NCI-H1436 treated with DMSO at 0.1 percent for 48 hours (cell line): ENCODE results near the gene NKAIN2.
"Not testable (repeated sequence)": the region's sequence is repeated elsewhere in the genome, so short reads cannot be mapped to it uniquely, and the experiment has no call there.

Experiments used
- DNase-seq: peaks from one replicate; lab custom pipeline; 2025; lab: John Stamatoyannopoulos, UW

The NKAIN2 gene

DNA sequence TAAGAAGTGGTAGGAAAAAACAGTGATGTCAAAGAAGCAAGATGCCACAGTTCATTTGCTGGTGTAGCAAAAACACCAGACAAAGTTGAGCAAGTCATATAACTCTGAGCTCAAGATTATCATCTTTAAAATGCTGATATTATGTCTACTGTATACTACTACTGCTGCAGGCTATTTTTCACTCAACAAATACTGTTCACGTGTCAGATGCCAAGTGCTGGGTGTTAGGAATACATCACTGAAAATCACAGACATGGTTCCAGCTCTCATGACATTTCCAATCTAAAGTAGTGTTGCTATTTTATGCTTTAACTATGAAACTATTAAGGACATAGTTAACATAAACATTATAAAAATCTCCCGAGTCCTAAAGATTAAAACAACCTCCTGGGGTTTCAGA lies 163.0 kb downstream of the NKAIN2 start:
- DNase-seq: no peak

DNA sequence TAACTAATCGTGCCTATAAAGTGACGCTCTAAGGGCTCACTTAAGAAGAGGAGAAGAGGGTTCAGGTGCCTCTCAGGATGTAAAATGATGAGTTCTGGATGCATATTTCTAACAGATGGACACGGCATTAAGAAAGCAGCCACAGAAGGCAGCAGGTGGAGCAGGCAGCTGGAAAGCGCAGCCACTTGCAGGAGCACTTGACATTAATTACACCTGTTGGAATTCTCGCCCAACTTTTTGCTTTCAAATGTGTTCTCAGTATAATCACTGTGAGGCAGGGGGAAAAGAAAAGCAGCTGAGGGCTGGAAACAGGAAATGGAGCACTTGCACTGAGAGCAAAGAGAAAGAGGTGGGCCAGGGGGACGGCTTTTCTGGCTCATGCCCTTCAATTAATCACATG lies 164.2 kb downstream of the NKAIN2 start:
- DNase-seq: peak; percentile 99

DNA sequence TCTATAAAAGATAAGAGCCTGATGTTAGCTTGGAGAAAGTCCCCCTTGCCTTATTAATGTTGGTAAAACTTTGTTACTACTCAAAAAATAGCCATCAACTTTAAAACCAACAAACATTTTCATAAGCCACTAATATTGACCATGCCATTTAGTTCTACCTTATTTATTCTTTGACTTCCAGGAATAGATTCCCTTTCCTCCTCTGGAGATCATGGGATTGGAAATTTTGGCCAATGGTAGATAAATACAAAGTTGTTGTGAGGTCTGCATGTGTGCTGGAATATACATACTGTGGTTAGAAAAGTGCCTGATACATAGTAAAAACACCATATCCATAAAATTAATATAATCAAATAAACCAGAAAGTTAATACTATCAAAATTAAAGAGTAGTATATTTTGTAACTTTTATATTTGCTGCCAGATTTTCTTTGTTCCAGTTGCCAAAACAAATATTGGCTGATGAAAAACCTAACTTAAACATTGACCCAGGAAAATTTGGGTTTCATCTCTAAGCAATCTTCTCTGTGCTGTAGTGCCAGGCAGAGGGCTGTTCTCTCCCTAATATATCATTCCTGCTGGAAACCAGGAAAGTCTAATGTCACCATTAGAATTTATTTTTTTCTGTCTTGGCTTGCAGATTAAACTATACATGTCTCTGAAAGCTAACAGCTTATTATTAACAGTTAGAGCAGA lies 169.1 kb downstream of the NKAIN2 start:
- DNase-seq: no peak

DNA sequence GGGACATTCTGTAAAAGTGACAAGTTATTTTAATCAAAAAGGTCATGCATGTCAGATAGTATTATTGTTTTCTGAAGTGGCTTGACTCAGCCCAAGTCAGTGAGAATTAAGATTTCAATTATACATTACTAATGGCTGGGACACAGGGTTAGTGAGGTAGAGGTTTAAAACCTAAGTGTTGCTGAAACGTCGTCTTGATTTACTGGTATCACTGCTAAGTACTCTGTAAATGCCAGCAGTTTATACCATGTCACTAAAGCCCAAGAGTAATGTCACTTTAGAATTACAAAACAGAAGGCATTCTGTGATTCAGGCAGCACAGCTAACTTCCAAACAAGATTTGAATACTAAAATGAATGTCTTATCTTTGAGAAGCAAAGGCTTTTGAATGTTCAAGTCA lies 176.6 kb downstream of the NKAIN2 start:
- no peak for DNase-seq

DNA sequence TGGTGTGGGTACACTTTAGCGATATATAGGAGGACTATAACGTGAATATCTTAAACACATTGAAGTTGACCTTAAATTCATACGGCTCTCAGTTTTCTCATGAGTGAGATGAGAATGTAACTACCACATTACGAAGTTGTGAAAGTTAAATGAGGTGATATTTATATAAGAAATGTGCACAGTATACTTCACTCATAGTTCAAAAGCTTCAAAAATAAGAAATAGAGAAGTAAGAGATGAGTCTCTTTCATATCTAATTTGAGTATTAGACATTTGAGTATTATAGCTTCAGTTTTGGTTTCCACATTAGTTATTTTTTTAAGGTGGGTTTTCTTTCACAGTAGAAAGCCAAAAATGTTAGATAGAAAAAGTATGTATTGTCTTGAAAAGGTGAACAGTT lies 183.3 kb downstream of the NKAIN2 start:
- no peak for DNase-seq

DNA sequence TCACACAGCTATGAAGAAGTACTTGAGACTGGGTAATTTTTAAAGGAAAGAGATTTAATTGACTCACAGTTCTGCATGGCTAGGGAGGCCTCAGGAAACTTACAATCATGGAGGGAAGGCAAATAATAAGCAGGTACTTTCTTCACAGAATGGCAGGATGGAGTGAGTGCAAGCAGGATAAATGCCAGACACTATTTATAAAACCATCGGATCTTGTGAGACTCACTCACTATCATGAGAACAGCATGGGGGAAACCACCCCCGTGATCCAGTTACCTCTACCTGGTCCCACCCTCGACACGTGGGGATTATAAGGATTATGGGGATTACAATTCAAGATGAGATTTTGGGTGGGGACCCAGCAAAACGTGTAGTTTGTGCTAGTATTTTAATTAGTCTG lies 186.3 kb downstream of the NKAIN2 start:
- DNase-seq: not testable (repeated sequence)

DNA sequence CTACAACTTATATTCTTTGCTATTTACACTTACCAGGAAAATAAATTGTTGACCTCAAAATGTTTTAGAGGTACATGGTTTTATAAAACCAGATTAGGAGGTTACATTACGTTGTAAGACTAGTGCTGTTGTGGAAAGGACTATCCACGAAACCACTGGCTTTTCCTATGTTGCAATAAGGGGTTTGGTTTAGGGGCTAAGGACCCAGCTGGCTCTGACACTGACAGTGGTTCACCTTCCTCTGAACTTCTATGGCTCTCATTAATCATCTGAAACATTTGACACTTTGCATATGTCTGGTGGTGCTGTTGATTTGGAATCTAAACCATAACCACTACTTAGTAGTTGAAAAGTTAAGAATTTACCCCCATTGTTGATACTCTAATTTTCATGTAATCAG lies 186.7 kb downstream of the NKAIN2 start:
- no peak for DNase-seq

DNA sequence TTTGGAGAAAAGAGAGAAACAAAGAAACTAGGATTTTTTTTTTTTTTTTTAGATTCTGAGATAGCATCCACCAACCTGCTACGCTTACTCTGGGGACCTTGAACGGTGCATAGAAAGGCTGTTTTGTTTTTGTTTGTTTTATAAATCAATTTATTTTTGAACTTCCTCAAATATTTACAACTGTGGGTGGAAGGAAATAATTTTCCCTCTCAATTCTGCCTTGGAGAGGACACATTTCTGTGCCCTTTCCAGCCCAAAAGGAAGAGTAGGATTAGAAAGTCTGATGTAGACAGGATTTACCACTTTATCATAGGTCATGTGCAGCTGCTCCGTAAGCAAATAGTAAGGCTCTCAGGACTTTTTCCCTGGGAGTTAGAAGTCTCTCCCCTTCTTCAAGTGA lies 190.5 kb downstream of the NKAIN2 start:
- DNase-seq: no peak

DNA sequence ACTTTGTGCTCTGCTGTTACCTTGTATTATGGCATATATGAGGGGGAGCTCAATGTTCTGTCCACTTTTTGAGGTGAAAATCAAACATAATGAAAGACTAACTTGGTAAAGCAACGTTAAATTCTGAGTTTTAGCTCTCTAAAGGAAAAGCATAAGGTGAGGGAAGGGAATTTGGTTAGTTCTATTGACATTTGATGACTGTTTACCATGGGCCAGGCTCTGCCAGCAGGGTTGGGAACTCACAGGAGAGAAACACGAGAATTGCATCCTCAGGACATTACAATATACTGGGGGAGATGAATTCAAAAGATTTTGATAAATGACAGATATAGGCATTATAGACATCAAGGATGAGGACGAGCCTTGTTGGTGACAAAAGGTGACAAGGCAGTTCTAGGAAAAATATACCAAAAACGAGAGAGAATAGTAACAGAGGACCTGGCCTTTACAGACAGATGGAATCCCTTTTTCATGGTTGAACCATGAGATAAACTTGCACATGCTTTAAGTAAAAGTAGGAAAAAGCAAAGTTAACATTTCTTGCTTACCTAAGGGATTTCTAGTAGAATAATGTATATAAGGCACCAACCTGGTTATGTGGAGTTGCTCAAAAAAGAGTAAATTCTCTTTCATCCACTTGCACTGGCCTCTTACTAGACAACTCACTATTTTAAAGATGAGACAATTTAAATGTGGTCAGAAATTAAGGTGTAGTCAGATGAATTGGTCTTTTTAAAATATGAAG lies 191.4 kb downstream of the NKAIN2 start:
- no peak for DNase-seq

DNA sequence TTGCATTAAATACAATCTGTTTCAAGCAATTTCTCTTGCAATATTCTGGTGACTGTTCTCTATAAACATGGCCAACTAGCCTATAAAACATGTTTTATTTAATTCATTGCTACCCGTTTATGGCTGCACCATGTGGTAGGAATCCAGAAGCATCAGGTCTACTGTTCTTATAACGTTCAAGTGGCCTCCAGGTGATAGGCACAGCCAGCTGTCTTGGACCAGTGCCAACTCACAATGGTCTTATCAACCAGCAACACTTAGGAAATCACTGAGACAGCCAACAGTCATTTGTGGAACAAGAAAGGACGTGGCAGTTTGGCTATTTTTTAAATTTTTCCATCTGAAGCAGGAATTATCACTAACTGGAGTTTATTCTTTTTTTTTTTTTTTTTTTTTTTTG lies 193.6 kb downstream of the NKAIN2 start:
- peak; percentile 97 for DNase-seq

DNA sequence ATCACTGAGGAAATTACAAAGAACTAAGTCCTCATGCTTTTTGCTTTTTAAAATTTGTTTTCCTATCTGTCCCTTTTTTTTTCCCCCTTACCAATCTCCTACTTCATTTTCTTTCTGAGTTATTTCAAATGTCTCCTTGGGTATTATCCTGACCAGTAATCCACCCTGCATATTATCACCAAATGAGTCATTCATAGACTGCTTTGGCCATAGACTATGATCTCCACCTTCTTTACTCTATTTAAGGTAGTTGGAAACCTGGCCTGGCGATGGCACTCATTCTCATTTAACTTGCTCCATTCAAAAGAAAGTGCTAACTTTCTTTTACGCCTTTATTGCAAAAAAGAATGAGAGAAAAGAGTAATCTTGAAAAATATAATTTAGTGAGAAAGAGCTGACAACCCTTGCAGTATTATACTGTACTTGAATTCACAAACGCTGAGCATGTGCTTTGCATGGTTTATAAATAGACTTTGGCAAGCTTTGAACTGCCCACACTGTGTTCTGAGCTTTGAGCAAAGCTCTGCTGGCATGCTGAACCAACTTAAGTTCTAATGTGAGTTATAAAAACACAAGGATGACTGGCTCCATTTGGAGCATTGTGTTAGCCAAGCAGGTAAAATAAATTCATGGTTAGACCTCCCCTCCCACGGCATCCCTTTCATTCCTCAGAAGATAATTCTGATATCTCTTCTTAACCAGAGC lies 198.9 kb downstream of the NKAIN2 start:
- DNase-seq: no peak

DNA sequence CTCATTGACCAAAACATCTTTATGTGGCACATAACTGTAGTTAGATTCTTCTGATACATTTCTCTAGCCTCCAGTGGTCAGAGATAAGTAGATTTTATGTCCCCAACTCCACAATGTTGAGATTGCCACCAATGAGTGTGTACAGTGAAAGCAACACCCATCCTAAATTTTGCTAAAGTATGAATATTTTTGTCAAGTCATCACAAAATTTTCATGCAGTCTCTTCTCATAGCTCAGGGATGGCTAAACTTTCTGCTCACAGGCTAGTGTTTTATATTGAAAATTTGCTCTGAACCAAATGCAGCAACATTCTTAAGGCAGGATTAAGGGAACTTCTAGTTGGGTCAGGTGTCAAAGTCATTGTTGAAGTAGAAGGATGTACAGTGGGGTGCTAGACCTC lies 203.6 kb downstream of the NKAIN2 start:
- DNase-seq: no peak

DNA sequence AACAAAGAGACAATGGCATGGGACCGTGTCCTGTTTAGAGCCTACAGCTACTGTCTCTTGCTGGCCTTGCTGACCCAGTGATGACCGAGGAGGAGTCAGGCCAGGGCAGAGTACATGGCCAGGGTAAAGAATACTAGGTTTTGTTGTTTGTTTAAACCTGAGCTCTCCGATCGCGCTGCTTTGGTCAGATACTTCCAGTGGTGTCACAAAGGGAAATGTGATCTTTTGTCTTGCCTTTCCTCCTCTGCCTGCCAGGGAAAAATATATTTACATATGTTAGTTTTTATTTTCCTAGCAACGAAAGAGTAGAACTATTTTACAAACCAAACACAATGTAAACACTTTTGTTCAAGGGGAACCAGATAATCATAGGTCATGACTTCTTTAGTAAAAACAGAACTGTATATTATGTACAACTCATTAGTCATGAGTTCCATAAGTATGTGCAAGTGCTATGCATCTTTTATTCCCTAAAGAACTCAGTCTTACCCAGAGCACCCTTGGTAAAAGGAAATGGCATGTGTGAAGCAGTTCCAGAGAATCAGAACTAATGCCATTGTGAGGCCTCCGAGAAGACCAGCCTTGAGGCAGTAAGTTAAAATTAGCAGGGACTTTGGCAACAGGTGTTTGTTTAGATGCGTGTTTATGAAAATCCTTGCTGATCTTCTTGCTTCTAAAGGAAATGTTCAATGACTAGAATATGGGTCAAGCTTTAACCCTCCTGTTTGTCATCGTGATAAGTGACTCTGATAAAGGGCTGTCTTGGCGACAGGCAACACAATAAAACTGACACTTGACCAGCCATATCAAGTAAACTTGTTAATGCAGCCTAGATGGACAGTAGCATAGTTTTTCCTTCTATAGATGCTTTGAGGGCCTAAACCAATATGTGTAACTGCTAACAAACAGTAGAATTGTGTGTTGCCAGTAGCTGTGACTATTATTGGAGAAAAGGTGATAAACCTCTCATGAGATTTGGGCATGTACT lies 204.6 kb downstream of the NKAIN2 start:
- DNase-seq: no peak

DNA sequence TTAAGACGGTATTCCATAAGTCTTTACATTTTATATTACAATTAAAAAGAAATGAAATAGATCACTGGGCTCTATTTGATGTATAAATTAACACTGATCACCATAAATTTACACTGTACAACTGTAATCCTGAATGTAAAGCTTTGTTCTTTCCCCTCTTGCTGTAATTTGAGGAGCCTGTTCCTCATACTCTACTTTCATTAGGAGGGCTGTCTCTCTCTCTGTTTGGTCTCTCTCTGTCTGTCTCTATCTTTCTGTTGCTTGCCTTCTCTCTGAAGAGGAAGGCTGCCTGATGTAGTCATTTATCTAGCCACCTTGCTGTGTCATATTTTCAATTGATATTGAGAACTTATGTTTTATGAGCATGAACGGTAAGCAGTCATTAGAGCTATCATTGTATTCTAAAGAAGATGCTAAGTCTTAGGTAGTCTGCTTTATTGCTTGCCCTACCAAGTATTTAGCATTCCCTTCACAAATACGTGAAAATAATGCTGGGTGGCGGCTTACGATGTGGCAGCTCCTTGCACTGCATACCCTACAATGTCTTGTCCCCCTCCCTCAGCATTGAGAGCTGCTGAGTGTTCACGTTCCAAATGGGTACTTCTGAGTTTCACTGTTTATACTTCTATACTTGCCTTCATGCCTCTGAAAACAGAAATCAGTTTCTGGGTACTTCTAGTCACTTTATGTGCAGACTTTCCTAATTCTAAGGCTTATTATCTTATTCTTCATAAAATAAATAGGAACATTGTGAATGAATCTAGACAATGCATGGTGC lies 205.5 kb downstream of the NKAIN2 start:
- peak; percentile 25 for DNase-seq

DNA sequence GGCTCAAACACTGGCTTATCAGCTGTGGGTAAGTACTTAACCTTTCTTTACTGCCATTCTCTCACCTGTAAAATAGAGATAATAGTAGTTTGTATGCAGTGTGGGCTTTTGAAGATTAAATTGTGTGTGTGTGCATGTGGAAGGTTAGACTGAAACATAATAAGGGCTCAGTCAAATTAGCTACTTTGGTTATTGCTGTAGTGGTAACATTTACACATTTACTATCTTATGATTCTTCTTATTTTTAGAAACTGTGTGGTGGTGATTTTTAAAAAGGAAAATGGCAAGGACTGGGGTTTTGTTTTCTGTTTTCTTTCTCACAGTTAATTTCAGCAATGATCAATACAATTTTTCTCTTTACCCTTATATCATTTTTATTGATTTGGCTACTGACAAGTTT lies 206.9 kb downstream of the NKAIN2 start:
- DNase-seq: no peak

DNA sequence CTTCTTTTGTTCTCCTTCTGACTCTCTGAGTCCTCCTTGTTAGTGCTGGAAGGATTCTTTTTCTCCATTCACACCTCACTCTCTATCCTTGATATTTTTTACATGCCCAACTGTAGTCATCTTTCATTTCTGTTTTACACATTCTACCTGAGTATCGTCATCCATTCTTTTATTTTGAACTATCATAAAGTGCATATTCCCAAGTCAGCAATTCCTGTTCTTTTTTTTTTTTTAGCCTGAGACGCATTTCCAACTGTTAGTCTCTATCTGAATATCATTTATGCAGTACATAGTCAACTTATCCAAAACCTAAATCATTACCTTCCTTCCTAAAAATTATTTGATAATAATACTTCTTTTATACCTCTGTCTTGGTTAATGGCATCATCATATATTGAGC lies 207.5 kb downstream of the NKAIN2 start:
- DNase-seq: no peak

DNA sequence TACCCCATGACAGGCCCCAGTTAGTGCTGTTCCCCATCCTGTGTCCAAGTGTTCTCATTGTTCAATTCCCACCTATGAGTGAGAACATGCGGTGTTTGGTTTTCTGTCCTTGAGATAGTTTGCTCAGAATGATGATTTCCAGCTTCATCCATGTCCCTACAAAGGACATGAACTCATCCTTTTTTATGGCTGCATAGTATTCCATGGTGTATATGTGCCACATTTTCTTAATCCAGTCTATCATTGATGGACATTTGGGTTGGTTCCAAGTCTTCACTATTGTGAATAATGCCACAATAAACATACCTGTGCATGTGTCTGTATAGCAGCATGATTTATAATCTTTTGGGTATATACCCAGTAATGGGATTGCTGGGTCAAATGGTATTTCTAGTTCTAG lies 218.4 kb downstream of the NKAIN2 start:
- DNase-seq: not testable (repeated sequence)

DNA sequence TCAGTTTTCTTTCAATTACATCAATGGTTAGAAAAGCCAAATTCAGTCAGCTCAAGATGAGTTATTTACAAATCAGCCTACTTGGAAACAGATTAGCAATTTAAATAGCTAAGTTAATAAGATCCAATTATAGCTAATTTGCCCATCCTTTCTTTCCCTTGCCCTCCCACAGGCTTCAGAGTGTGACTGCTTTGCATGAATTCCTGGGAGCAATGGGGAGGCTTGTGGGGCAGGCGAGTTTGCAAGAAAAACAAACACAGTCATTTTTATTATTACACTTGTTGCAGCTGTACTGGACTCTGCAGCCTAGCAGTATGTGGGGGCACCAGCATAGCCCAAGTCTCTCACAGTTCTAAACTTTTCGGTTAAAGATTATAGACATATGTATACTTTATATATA lies 219.0 kb downstream of the NKAIN2 start:
- no peak for DNase-seq

DNA sequence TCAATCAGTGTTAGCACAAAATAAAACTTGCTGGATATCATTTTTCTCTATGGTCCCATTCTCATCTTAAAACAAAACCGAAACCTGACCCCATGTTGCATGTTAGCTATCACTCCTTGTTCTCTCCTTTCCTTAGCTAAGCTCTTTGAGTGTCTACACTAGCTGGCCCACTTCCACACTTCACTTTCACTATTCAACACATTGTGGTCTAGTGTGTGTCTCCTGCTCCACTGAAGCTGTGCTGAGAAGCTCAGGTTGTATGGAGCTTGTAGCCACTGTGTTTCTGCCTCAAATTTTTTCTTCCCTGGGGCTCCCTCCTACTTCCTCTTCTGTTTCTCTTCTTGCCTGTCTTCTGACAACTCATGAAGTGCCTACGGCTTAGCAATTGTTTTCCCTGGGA lies 223.0 kb downstream of the NKAIN2 start:
- no peak for DNase-seq

DNA sequence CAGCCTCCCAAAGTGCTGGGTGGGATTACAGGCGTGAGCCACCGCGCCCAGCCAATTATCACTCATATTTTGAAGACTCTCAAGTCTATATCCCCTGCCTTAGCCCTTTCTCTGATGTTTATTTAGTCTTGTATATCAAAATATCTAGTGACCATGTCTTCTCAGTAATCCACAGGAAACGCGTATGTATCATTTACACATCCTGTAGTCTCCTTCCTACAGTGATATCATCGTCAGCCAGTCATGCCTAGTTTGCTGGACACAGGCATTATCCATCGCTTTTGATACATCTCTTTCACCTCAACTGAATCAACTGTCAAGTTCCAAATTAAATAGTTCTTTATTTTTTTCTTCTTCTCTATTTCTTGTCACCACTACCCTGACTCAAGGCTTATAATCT lies 223.7 kb downstream of the NKAIN2 start:
- no peak for DNase-seq

DNA sequence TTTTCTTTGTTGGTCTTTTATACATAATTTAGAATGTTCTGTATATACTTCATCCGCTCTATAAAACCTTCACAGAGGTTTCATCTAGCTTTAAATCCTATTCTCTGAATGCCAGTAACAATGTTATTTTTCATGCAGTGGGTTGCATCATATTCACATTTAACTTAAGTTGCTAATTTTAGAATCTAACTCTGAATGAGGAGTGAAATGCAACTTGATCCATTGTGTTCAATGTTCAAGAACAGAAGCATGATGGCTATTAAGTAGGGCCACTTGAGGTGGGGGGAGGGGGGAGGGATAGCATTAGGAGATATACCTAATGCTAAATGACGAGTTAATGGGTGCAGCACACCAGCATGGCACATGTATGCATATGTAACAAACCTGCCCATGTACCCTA lies 224.5 kb downstream of the NKAIN2 start:
- no peak for DNase-seq
